ENCODE data around the gene IGF1R.

DNA sequence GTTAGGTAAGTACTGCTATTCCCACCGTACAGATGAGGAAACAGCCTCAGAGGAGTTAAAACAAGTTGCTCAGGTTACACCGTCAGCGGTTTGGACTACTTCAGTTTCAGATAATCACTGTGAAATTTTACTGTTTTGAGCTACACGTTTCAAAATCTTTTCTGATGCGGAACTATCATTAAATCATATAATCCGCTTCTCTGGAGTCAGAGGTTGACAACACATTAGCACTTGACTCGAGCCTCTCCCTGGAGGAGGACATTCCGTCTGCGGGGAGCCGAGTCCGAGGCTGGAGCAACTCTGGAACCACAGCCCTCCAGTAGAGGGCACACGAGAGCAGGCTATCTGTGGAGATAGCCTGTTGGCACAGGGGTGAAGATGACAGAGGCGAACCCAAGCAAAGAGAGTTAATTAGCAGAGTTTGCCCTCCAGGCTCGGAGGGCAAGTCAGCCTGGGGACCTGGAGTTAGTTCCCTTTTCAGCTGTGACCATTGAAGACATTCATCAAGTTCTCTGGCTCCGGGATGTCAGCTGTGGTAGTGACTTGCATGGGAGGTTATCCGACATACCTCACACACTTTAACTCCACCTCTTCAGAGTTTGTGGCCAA is 131.2 kb downstream of the IGF1R start:
- TF ChIP-seq POLR2AphosphoS5 (IDR thresholded peaks at IDR 0.05) (peak; percentile 13), POLR2A (IDR thresholded peaks at IDR 0.05) (no peak)
- TF ChIP-seq, protein P1, sequence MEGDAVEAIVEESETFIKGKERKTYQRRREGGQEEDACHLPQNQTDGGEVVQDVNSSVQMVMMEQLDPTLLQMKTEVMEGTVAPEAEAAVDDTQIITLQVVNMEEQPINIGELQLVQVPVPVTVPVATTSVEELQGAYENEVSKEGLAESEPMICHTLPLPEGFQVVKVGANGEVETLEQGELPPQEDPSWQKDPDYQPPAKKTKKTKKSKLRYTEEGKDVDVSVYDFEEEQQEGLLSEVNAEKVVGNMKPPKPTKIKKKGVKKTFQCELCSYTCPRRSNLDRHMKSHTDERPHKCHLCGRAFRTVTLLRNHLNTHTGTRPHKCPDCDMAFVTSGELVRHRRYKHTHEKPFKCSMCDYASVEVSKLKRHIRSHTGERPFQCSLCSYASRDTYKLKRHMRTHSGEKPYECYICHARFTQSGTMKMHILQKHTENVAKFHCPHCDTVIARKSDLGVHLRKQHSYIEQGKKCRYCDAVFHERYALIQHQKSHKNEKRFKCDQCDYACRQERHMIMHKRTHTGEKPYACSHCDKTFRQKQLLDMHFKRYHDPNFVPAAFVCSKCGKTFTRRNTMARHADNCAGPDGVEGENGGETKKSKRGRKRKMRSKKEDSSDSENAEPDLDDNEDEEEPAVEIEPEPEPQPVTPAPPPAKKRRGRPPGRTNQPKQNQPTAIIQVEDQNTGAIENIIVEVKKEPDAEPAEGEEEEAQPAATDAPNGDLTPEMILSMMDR (IDR thresholded peaks at IDR 0.05), result peak; percentile 82 to 90 (median 86)
